Measurements from ENCODE around the gene ZNF697.

DNA sequence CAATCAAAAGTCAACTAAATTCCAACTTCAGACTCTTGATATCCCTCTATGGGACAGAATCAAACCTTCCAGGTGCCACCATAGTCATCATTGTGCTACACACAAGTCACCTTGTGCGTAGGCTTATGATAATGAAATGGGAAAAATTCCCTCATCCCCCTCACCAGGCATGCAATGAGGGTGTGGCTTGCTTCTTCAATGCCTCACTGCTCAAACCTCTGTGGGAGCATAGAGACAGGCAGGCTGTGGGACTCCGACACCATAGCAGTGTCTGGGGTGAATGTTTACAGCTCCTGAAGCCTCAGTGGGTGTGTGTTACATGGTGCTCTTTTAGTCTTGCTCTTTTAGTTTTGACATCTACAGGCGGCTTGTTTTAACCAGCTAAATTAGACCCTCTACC is 42.4 kb downstream of the ZNF697 start:
- TF ChIP-seq, protein P1, sequence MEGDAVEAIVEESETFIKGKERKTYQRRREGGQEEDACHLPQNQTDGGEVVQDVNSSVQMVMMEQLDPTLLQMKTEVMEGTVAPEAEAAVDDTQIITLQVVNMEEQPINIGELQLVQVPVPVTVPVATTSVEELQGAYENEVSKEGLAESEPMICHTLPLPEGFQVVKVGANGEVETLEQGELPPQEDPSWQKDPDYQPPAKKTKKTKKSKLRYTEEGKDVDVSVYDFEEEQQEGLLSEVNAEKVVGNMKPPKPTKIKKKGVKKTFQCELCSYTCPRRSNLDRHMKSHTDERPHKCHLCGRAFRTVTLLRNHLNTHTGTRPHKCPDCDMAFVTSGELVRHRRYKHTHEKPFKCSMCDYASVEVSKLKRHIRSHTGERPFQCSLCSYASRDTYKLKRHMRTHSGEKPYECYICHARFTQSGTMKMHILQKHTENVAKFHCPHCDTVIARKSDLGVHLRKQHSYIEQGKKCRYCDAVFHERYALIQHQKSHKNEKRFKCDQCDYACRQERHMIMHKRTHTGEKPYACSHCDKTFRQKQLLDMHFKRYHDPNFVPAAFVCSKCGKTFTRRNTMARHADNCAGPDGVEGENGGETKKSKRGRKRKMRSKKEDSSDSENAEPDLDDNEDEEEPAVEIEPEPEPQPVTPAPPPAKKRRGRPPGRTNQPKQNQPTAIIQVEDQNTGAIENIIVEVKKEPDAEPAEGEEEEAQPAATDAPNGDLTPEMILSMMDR (IDR thresholded peaks at IDR 0.05), result no peak
- TF ChIP-seq POLR2A (IDR thresholded peaks at IDR 0.05) (no peak), POLR2AphosphoS5 (IDR thresholded peaks at IDR 0.05) (no peak)

Data from breast epithelium (tissue), 3 donors.